Activated gamma-delta T cell treated with anti-CD3 and anti-CD28 coated beads, Interleukin-2, amount 50 U/mL, for 16 hours (primary cell): Measurements from ENCODE around the gene ERAS.
"Not testable (repeated sequence)": the region's sequence is repeated elsewhere in the genome, so short reads cannot be mapped to it uniquely, and the experiment has no call there.

Source experiments
- DNase-seq: peaks from one replicate; pipeline ENCODE4 v3.0.0-alpha.2; 2020; ENCODE audit warnings: low read depth

The ERAS gene

DNA sequence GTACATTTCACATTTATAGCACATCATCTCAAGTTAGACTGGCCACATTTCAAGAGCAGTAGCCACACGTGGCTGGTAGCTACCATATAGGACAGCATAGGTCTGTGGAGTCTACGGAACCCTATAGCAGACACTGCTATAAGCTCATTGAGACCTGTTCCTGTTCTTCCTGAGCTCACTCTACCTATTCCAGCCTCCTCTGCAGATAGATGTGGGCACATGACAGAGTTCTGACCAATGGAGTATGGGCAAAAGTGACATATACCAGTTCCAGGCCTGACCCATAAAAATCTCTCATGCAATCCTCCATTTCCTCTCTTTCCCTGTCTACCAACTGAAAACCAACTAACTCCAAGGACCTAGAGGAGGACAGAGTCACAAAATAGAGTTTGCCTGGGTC, 28.0 kb upstream of the ERAS start:
- DNase-seq: no peak

DNA sequence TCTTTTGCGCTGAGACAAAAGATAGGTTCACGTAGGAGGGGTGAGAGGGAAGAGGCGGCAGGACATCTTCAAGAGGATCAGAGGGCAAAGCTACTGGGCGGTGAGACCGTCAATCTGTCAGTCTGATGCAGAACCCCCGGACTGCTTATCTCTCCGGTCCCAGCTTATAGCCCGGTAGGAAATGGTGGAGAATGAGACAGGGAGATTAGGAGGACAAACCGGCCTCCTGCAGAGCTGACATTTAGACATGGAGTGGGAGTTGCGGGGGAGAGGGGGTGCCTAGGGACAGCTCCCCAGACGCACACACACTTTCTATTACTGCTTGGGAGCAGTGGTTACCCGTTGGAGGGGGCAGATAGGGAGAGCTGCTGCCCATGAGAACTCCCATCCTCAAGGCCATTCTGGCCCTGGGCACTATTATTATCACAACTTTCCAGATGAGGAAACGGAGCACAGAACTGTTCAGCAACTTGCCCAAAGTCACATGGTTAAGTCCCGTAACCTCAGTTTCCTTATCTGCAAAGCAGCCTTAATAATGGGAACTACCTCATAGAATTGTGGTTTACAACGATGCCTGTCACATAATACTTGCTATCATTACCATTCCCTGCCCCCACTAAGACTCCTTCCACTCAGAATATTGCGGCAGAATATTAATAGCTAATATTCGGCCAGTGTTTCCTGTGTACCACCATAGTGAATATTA, 25.6 kb upstream of the ERAS start:
- no peak for DNase-seq

- DNase-seq: peak; percentile 87
Observed at GRCh38 chrX:48801280-48802088, 24.8 kb upstream of the ERAS start, which contains the start of gene HDAC6. Gene HDAC6, plus strand, starts transcription at chrX:48802067. Its CDS starts 626 bp downstream, at chrX:48802693.

DNA sequence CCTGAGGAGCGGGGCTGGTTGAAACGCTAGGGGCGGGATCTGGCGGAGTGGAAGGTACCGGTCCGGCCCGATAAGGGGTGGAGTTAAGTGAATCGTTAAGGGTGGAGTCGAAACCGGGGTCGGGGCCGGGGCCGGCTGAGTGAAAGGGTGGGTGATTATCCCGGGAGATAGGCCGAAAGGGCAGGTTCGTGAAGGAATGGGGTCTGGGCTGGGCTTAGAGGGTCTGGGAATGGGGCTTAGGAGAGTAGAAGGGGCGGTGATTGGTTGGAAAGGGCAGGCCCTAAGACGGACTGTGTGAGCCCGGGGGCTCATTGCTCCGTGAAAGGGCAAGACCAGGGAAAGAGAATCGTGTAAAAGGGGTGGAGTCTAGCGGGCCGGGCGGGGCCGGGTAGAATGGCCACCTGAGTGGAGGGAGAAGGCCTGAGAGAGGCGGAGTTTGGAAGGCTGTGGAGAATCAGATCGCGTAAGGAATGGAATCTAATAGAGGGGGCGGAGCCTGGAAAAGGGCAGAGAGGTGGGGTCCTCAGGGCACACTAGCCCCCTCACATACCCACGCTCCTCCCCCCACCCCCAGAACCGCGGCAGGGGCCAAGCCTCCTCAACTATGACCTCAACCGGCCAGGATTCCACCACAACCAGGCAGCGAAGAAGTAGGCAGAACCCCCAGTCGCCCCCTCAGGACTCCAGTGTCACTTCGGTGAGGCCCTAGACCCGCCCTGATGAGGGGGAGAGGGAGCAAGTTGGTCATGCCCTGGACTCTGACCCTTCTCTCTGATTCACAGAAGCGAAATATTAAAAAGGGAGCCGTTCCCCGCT, 24.0 kb upstream of the ERAS start:
- peak; percentile 48 for DNase-seq

DNA sequence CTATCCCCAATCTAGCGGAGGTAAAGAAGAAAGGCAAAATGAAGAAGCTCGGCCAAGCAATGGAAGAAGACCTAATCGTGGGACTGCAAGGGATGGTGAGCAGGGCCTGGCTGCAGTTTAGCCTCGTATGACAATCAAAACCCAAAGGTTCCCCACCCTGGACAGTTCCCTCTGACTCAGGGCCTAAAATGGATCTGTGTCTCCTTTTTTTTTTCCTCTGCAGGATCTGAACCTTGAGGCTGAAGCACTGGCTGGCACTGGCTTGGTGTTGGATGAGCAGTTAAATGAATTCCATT, 23.5 kb upstream of the ERAS start:
- no peak for DNase-seq

GRCh38 chrX:48806081-48806480, 20.2 kb upstream of the ERAS start:
- no peak for DNase-seq

DNA sequence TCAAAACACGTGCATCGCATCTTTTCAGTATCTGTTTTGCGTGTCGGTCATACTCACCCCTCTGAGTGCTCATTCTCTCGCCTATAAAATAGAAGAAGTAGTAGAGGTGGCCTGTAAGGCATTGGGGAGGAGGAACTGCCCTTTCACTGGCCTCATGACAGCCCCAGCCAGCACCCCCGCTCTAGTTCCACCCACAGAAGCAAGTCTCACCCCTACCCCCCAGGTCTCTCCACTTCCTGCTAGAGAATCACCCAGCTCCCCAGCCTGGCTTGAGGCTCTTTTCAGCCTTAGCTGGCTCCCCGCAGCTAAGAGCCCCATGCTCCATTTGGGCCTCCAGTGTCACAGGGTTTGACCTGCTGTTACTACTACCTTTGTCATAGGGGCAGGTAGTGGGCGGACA, 12.7 kb upstream of the ERAS start:
- no peak for DNase-seq

GRCh38 chrX:48814722-48815121, 11.6 kb upstream of the ERAS start:
- no peak for DNase-seq

DNA sequence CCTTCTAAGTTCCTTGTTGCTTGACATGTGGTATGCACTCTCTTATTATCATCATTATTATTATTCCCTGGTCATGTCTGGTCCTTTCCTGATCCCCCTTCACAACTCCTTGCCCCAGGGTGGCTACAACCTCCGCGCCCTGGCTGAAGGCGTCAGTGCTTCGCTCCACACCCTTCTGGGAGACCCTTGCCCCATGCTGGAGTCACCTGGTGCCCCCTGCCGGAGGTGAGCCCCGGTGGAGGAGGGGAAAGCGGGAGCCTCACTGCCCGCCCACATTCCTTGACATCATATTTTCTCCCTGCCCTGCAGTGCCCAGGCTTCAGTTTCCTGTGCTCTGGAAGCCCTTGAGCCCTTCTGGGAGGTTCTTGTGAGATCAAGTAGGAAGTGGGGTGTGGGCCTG, 11.0 kb upstream of the ERAS start:
- no peak for DNase-seq

DNA sequence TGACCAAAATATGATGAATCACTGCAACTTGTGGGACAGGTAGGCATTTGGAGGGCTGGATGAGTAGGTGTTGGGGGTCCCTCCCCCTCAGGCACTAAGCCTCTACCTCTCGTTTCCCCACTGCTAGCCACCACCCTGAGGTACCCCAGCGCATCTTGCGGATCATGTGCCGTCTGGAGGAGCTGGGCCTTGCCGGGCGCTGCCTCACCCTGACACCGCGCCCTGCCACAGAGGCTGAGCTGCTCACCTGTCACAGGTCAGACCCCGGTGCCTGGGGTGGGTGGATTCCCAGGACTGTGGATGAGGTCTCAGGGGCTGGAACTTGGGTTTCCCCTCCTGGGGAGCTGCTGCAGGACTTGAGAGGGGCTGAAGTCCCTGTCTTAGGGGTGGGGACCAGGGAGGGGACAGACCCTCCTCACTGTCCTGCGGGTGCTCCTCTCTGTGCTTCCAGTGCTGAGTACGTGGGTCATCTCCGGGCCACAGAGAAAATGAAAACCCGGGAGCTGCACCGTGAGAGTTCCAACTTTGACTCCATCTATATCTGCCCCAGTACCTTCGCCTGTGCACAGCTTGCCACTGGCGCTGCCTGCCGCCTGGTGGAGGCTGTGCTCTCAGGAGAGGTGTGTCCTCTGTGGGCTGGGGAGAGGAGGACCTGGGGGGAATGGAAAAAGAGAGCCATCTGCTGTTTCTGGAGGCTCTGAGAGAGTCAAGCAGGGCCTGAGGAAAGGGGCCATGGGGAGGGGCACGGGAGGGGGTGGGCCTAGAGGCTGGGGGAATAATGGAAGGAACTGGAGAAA, 10.1 kb upstream of the ERAS start:
- no peak for DNase-seq

- no peak for DNase-seq
Observed at GRCh38 chrX:48818098-48818497, 8.2 kb upstream of the ERAS start.

GRCh38 chrX:48818866-48819265, 7.4 kb upstream of the ERAS start:
- no peak for DNase-seq

DNA sequence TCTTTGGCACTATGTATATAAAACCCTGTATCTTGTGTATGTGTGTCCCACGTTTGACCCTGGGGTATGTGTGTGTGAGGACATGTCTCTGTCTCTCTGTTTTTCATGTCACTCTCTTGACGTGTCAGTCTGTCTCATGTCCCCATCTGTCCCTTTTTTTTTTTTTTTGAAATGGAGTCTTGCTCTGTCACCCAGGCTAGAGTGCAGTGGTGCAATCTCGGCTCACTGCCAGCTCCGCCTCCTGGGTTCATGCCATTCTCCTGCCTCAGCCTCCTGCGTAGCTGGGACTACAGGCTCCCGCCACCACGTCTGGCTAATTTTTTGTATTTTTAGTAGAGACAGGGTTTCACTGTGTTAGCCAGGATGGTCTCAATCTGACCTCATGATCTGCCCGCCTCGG, 6.9 kb upstream of the ERAS start:
- not testable (repeated sequence) for DNase-seq

DNA sequence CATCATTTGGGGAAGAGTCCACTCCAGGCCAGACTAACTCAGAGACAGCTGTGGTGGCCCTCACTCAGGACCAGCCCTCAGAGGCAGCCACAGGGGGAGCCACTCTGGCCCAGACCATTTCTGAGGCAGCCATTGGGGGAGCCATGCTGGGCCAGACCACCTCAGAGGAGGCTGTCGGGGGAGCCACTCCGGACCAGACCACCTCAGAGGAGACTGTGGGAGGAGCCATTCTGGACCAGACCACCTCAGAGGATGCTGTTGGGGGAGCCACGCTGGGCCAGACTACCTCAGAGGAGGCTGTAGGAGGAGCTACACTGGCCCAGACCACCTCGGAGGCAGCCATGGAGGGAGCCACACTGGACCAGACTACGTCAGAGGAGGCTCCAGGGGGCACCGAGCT, 3.3 kb upstream of the ERAS start:
- no peak for DNase-seq

- no peak for DNase-seq
Observed at GRCh38 chrX:48824066-48824465, 2.2 kb upstream of the ERAS start.

- no peak for DNase-seq
Observed at GRCh38 chrX:48826876-48827653, 752 bp downstream of the ERAS start.

DNA sequence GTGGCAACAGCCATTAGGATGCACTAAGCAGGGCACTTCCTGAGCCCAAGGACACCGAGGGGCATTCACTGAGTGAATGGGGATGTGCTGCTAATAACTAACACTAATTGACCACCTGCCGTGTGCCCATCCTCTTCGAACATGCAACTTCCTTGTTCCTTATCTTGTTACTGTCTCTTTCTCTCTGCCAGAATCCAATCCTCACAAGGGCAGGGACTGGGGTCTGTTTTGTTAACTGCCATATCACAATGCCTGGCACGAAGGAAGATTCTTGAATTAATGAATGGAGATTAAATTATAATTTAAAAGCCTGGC, 1.3 kb downstream of the ERAS start:
- no peak for DNase-seq

GRCh38 chrX:48829016-48829735, 2.9 kb downstream of the ERAS start:
- no peak for DNase-seq

- no peak for DNase-seq
Observed at GRCh38 chrX:48831136-48831908, 5.0 kb downstream of the ERAS start.

DNA sequence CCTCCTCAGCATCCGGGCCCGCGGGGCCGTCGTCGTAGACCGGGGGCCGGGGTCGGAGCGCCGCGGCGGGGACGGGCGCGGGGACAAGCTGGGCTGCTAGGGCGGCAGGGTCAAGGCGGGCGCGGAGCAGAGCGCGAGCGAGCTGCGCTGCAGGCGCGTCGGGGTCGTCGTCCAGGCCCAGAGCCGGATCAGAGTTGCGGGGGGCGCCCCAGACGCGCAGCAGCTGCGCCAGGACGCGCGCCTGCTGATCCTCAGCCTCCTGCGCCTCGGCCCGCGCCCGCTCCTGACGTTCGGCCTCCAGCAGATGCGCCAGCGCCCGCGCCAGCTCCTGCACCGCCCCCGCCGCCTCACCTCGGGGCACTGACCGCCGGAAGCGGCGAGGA, 5.6 kb downstream of the ERAS start:
- DNase-seq: no peak
